ENCODE data around the gene DOCK7. TPM values are rescaled to one million over a fixed set of nuclear protein-coding genes. Genes with fewer than 3 reads are reported as not detected.

Gene DOCK7
- total and polyA plus RNA-seq, 12 donors = 3.5 to 17.1 (median 11.2) TPM

GRCh38 chr1:62590255-62590969, 97.8 kb downstream of the DOCK7 start:
- Histone ChIP-seq H3K4me3 (no peak overlapping the region), H3K4me1 (no peaks in the 10 kb centered on the region), H3K27ac (no peak overlapping the region), H3K27me3 (no peaks in the 10 kb centered on the region), H3K9me3 (peaks cover 0 to 3% (median 0%) of the 10 kb centered on the region in 11 donors), H3K36me3 (peaks cover 0 to 13% (median 0%) of the 10 kb centered on the region in 9 donors)
- 83 to 87% methylated on average over 4 of the region's 4 CpGs for WGBS, 2 donors
- no peak for TF ChIP-seq CTCF (IDR thresholded peaks at IDR 0.05)
- intact Hi-C loops (cut with DNase I) = no loop called here
- no peak for DNase-seq
- no peak for ATAC-seq

- Histone ChIP-seq H3K27ac (no peak overlapping the region), H3K4me3 (no peak overlapping the region), H3K27me3 (no peaks in the 10 kb centered on the region), H3K9me3 (peaks cover 0 to 3% (median 0%) of the 10 kb centered on the region in 11 donors), H3K36me3 (peaks cover 0 to 21% (median 0%) of the 10 kb centered on the region in 9 donors), H3K4me1 (no peaks in the 10 kb centered on the region)
- WGBS, 2 donors = 90 to 93% methylated on average over 3 of the region's 3 CpGs
- intact Hi-C loops (cut with DNase I) = no loop called here
- ATAC-seq (no peak), DNase-seq (no peak)
- TF ChIP-seq CTCF (IDR thresholded peaks at IDR 0.05) = no peak
Measured at GRCh38 chr1:62589321-62589720, 98.9 kb downstream of the DOCK7 start.

- no peak for TF ChIP-seq CTCF (IDR thresholded peaks at IDR 0.05)
- H3K9me3 ChIP-seq = peaks cover 0 to 3% (median 0%) of the 10 kb centered on the region in 11 donors
- ATAC-seq (no peak), DNase-seq (no peak)
- H3K27me3 ChIP-seq = no peaks in the 10 kb centered on the region
- no peak overlapping the region for H3K27ac ChIP-seq
- peaks cover 0 to 21% (median 0%) of the 10 kb centered on the region in 9 donors for H3K36me3 ChIP-seq
- no peaks in the 10 kb centered on the region for H3K4me1 ChIP-seq
- intact Hi-C loops (cut with DNase I) = no loop called here
- no peak overlapping the region for H3K4me3 ChIP-seq
Measured at GRCh38 chr1:62588000-62588399, 100.2 kb downstream of the DOCK7 start.

- TF ChIP-seq CTCF (IDR thresholded peaks at IDR 0.05) = no peak
- intact Hi-C loops (cut with DNase I) = no loop called here
- Histone ChIP-seq H3K9me3 (no peaks in the 10 kb centered on the region), H3K36me3 (peaks cover 0 to 21% (median 0%) of the 10 kb centered on the region in 9 donors), H3K4me3 (no peak overlapping the region), H3K27me3 (no peaks in the 10 kb centered on the region), H3K27ac (no peak overlapping the region), H3K4me1 (no peaks in the 10 kb centered on the region)
- DNase-seq = no peak
- no peak for ATAC-seq
- 42 to 55% methylated on average over 1 of the region's 1 CpG for WGBS, 2 donors
Measured at GRCh38 chr1:62585469-62586155, 102.6 kb downstream of the DOCK7 start.

Measured in heart right ventricle (tissue), 16 donors.